Measurements from ENCODE around the gene LRRC70. TPM values are rescaled to one million over a fixed set of nuclear protein-coding genes. Genes with fewer than 3 reads are reported as not detected.

LRRC70 gene
- total RNA-seq, 1 donor from 2014 or later, result 0.64 TPM

- Mint-ChIP-seq H3K27me3 (ENCODE audit: low read depth, unreplicated experiment) (no peaks in the 10 kb centered on the region), H3K4me3 (ENCODE audit: unreplicated experiment) (no peak overlapping the region), H3K36me3 (ENCODE audit: low read depth, unreplicated experiment) (peaks cover 9% of the 10 kb centered on the region), H3K9me3 (ENCODE audit: unreplicated experiment) (peaks cover 1% of the 10 kb centered on the region), H3K27ac (ENCODE audit: unreplicated experiment) (no peak overlapping the region), H3K4me1 (ENCODE audit: low read depth, unreplicated experiment) (peaks cover 7% of the 10 kb centered on the region)
- Histone ChIP-seq H3K27ac (ENCODE audit: low read depth, low read length) (no peak overlapping the region), H4K20me1 (ENCODE audit: insufficient read depth, low read length) (no peaks in the 10 kb centered on the region), H3K9me3 (ENCODE audit: insufficient read depth, low read depth, low read length) (no peaks in the 10 kb centered on the region), H3K4me1 (ENCODE audit: insufficient read depth, low read length) (peaks cover 7% of the 10 kb centered on the region), H3K4me2 (ENCODE audit: low read length) (no peak overlapping the region), H3K9ac (ENCODE audit: low read length) (no peak overlapping the region), H3K79me2 (ENCODE audit: insufficient read depth, low read length) (no peaks in the 10 kb centered on the region), H3K27me3 (ENCODE audit: insufficient read depth, low read length) (no peaks in the 10 kb centered on the region), H2AFZ (ENCODE audit: low read depth, low read length) (no peak overlapping the region), H3K4me3 (ENCODE audit: insufficient read depth, low read depth, low read length) (no peak overlapping the region), H3K36me3 (ENCODE audit: insufficient read depth, low read length) (peaks cover 3% of the 10 kb centered on the region)
- TF ChIP-seq, protein P1, sequence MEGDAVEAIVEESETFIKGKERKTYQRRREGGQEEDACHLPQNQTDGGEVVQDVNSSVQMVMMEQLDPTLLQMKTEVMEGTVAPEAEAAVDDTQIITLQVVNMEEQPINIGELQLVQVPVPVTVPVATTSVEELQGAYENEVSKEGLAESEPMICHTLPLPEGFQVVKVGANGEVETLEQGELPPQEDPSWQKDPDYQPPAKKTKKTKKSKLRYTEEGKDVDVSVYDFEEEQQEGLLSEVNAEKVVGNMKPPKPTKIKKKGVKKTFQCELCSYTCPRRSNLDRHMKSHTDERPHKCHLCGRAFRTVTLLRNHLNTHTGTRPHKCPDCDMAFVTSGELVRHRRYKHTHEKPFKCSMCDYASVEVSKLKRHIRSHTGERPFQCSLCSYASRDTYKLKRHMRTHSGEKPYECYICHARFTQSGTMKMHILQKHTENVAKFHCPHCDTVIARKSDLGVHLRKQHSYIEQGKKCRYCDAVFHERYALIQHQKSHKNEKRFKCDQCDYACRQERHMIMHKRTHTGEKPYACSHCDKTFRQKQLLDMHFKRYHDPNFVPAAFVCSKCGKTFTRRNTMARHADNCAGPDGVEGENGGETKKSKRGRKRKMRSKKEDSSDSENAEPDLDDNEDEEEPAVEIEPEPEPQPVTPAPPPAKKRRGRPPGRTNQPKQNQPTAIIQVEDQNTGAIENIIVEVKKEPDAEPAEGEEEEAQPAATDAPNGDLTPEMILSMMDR (IDR thresholded peaks at IDR 0.05; ENCODE audit: insufficient read depth, low read depth, low read length), result no peak
- TF ChIP-seq EZH2 (IDR thresholded peaks at IDR 0.05; ENCODE audit: insufficient read depth, low read length), result no peak
- no peak for DNase-seq (ENCODE audit: low read depth)
- no peak for FAIRE-seq
These were observed 11.8 kb downstream of the LRRC70 start for GRCh38 chr5:62590387-62590786.

DNA sequence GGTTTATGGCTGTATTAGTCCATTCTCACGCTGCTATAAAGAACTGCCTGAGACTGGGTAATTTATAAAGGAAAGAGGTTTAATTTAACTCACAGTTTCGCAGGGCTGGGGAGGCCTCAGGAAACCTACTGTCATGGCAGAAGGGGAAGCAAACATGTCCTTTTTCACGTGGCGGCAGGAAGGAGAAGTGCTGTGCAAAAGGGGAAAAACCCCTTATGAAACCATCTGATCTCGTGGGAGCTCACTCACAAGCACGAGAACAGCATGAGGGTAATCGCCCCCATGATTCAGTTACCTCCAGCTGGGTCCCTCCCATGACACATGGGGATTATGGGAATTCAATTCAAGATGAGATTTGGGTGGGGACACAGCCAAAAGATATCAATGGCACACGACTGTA is 13.9 kb downstream of the LRRC70 start:
- no peak overlapping the region for H3K4me3 Mint-ChIP-seq (ENCODE audit: unreplicated experiment)
- no peak overlapping the region for H3K27ac Mint-ChIP-seq (ENCODE audit: unreplicated experiment)
- H3K79me2 ChIP-seq (ENCODE audit: insufficient read depth, low read length), result no peaks in the 10 kb centered on the region
- no peak for TF ChIP-seq EZH2 (IDR thresholded peaks at IDR 0.05; ENCODE audit: insufficient read depth, low read length)
- TF ChIP-seq, protein P1 (IDR thresholded peaks at IDR 0.05; ENCODE audit: insufficient read depth, low read depth, low read length), result no peak
- no peak overlapping the region for H3K9ac ChIP-seq (ENCODE audit: low read length)
- DNase-seq (ENCODE audit: low read depth) (no peak), FAIRE-seq (no peak)
- no peak overlapping the region for H3K4me2 ChIP-seq (ENCODE audit: low read length)
- H4K20me1 ChIP-seq (ENCODE audit: insufficient read depth, low read length), result no peaks in the 10 kb centered on the region
- H2AFZ ChIP-seq (ENCODE audit: low read depth, low read length), result no peak overlapping the region
- peaks cover 7% of the 10 kb centered on the region for H3K4me1 ChIP-seq (ENCODE audit: insufficient read depth, low read length)
- H3K36me3 ChIP-seq (ENCODE audit: insufficient read depth, low read length), result no peaks in the 10 kb centered on the region
- no peak overlapping the region for H3K27ac ChIP-seq (ENCODE audit: low read depth, low read length)
- peaks cover 1% of the 10 kb centered on the region for H3K9me3 Mint-ChIP-seq (ENCODE audit: unreplicated experiment)
- no peaks in the 10 kb centered on the region for H3K9me3 ChIP-seq (ENCODE audit: insufficient read depth, low read depth, low read length)
- H3K27me3 ChIP-seq (ENCODE audit: insufficient read depth, low read length), result no peaks in the 10 kb centered on the region
- H3K36me3 Mint-ChIP-seq (ENCODE audit: low read depth, unreplicated experiment), result peaks cover 9% of the 10 kb centered on the region
- H3K4me1 Mint-ChIP-seq (ENCODE audit: low read depth, unreplicated experiment), result peaks cover 8% of the 10 kb centered on the region
- H3K27me3 Mint-ChIP-seq (ENCODE audit: low read depth, unreplicated experiment), result no peaks in the 10 kb centered on the region
- H3K4me3 ChIP-seq (ENCODE audit: insufficient read depth, low read depth, low read length), result no peak overlapping the region

DNA sequence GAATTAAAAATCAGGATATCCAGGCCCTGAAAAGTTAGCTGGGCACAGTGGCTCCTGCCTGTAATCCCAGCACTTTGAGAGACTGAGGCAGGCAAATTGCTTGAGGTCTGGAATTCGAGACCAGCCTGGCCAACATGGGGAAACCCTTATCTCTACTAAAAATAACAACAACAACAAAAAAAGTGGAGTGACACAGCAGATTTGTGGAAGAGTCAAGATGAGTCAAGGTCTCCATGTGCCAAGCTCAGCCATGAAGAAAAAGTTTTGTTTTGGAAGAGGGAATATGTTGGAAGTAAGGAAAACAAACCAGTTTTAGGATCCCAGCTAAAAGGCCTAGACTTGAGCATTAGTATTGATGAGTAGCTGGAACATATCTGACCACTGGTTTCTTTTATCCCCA is 14.7 kb downstream of the LRRC70 start:
- DNase-seq (ENCODE audit: low read depth), result no peak
- Histone ChIP-seq H3K9me3 (ENCODE audit: insufficient read depth, low read depth, low read length) (no peaks in the 10 kb centered on the region), H3K79me2 (ENCODE audit: insufficient read depth, low read length) (no peaks in the 10 kb centered on the region), H4K20me1 (ENCODE audit: insufficient read depth, low read length) (no peaks in the 10 kb centered on the region), H3K9ac (ENCODE audit: low read length) (no peak overlapping the region), H3K27ac (ENCODE audit: low read depth, low read length) (no peak overlapping the region), H3K36me3 (ENCODE audit: insufficient read depth, low read length) (no peaks in the 10 kb centered on the region), H3K4me2 (ENCODE audit: low read length) (no peak overlapping the region), H3K4me1 (ENCODE audit: insufficient read depth, low read length) (peaks cover 7% of the 10 kb centered on the region), H3K27me3 (ENCODE audit: insufficient read depth, low read length) (no peaks in the 10 kb centered on the region), H3K4me3 (ENCODE audit: insufficient read depth, low read depth, low read length) (no peak overlapping the region), H2AFZ (ENCODE audit: low read depth, low read length) (no peak overlapping the region)
- Mint-ChIP-seq H3K36me3 (ENCODE audit: low read depth, unreplicated experiment) (peaks cover 9% of the 10 kb centered on the region), H3K27ac (ENCODE audit: unreplicated experiment) (no peak overlapping the region), H3K4me1 (ENCODE audit: low read depth, unreplicated experiment) (peaks cover 8% of the 10 kb centered on the region), H3K27me3 (ENCODE audit: low read depth, unreplicated experiment) (no peaks in the 10 kb centered on the region), H3K4me3 (ENCODE audit: unreplicated experiment) (no peak overlapping the region), H3K9me3 (ENCODE audit: unreplicated experiment) (peaks cover 1% of the 10 kb centered on the region)
- TF ChIP-seq, protein P1 (IDR thresholded peaks at IDR 0.05; ENCODE audit: insufficient read depth, low read depth, low read length), result no peak
- TF ChIP-seq EZH2 (IDR thresholded peaks at IDR 0.05; ENCODE audit: insufficient read depth, low read length), result no peak
- FAIRE-seq, result no peak
